ENCODE measurements around the gene TENM4. TPM values are rescaled to one million over a fixed set of nuclear protein-coding genes. Genes with fewer than 3 reads are reported as not detected.

The TENM4 gene
- total and polyA plus RNA-seq, 10 of the 15 experiments (the other 5 are each of a cell fraction or from before 2014, with no cell fraction given) = 0.03 to 0.12 (median 0.06) TPM; not detected in 7

DNA sequence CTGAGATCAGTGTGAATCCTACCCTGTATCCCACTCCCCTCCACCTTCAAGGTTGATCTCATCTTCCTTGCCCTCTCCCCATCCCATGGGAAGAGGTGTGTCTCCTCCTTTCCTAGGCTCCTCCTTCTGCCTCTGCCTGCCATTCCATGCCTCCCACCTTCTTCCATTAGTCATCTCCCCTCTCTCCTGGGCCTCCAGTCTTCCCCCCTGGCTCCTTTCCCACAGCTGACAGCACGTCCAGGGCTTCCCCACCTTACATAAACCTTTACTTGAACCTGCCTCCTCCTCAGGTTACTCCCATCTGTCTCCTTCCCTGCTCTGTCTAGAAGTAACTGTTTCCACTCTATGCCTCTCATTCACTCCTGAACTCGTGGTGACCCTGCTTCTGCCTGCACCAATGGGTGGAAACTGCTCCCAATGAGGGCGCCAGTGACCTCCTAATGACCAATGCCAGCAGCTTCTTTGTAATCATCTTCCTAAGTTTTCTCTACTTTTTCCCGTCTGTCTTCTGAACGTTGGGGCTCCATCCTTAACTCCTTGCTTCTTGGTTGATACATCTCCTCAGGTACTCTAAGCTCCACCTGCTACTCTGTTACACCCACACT lies 599.3 kb downstream of the TENM4 start:
- no peak overlapping the region for H3K4me3 ChIP-seq
- intact Hi-C loops (cut with micrococcal nuclease; ENCODE audit: unreplicated experiment) = no loop called here
- no peaks in the 10 kb centered on the region for H3K9me3 ChIP-seq (replicated peaks; ENCODE audit: control insufficient read depth, insufficient read depth, low read length)
- ChIA-PET RAD21 (ENCODE audit: unreplicated experiment) (interaction anchor here (1.5 kb wide), 1 partner anchor 257 kb away, joined by 3 read pairs; no protein-coding TSS in a partner anchor), POLR2A (interaction anchor here (0.6 kb wide), 1 partner anchor 233 kb away, joined by 4 read pairs; no protein-coding TSS in a partner anchor), CTCF (no interaction called here), SMC1A (ENCODE audit: uncharacterized antibody, unreplicated experiment) (no interaction called here)
- H3K27me3 ChIP-seq (replicated peaks in 1 of 2; ENCODE audit: control insufficient read depth in 2 of 2, insufficient read depth in 2 of 2, low read length in 1 of 2) = no peaks in the 10 kb centered on the region; a peak in 1 of 4 replicates
- H4K20me1 ChIP-seq (ENCODE audit: control insufficient read depth, insufficient read depth) = no peaks in the 10 kb centered on the region
- no TSS peak for BruUV-seq (replicated peaks)
- ATAC-seq (no peak), DNase-seq (ENCODE audit: low read depth, low spot score) (no peak), FAIRE-seq (no peak)
- H2AFZ ChIP-seq (ENCODE audit: control insufficient read depth, low read depth, low read length) = no peak overlapping the region
- WGBS (ENCODE audit: insufficient coverage, insufficient replicate concordance, low lambda C conversion rate, missing lambda C conversion rate) = 0% methylated on average over 5 of the region's 5 CpGs
- H3K4me1 ChIP-seq (ENCODE audit: control insufficient read depth, insufficient read depth, low read length) = no peaks in the 10 kb centered on the region
- in situ Hi-C loops (cut with MboI) = no loop called here
- H3K9ac ChIP-seq (ENCODE audit: control insufficient read depth, insufficient read depth, low read length) = no peak overlapping the region
- no peaks in the 10 kb centered on the region for H3K79me2 ChIP-seq (ENCODE audit: control insufficient read depth, insufficient read depth, low read length)
- no peak overlapping the region for H3K4me2 ChIP-seq (ENCODE audit: control insufficient read depth, insufficient read depth)
- TF ChIP-seq, protein P1, sequence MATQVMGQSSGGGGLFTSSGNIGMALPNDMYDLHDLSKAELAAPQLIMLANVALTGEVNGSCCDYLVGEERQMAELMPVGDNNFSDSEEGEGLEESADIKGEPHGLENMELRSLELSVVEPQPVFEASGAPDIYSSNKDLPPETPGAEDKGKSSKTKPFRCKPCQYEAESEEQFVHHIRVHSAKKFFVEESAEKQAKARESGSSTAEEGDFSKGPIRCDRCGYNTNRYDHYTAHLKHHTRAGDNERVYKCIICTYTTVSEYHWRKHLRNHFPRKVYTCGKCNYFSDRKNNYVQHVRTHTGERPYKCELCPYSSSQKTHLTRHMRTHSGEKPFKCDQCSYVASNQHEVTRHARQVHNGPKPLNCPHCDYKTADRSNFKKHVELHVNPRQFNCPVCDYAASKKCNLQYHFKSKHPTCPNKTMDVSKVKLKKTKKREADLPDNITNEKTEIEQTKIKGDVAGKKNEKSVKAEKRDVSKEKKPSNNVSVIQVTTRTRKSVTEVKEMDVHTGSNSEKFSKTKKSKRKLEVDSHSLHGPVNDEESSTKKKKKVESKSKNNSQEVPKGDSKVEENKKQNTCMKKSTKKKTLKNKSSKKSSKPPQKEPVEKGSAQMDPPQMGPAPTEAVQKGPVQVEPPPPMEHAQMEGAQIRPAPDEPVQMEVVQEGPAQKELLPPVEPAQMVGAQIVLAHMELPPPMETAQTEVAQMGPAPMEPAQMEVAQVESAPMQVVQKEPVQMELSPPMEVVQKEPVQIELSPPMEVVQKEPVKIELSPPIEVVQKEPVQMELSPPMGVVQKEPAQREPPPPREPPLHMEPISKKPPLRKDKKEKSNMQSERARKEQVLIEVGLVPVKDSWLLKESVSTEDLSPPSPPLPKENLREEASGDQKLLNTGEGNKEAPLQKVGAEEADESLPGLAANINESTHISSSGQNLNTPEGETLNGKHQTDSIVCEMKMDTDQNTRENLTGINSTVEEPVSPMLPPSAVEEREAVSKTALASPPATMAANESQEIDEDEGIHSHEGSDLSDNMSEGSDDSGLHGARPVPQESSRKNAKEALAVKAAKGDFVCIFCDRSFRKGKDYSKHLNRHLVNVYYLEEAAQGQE (IDR thresholded peaks at IDR 0.05; ENCODE audit: low read depth, low read length) = no peak
- TF ChIP-seq TBL1XR1 (IDR thresholded peaks at IDR 0.05; ENCODE audit: low read depth, low read length) = no peak
- TF ChIP-seq SIX5 (IDR thresholded peaks at IDR 0.05; ENCODE audit: low read depth, low read length, severe bottlenecking) = no peak
- no peak for TF ChIP-seq STAT1 (conservative IDR thresholded peaks at IDR 0.05)
- no peak for TF ChIP-seq TCF7 (IDR thresholded peaks at IDR 0.05; ENCODE audit: borderline replicate concordance)
- TF ChIP-seq BRCA1 (IDR thresholded peaks at IDR 0.05; ENCODE audit: low read depth, low read length) = no peak
- no peak for TF ChIP-seq FOXM1 (IDR thresholded peaks at IDR 0.05; ENCODE audit: low read depth, low read length)
- no peak for TF ChIP-seq JUNB (IDR thresholded peaks at IDR 0.05)
- no peak for TF ChIP-seq RELA (IDR thresholded peaks at IDR 0.05; ENCODE audit: borderline replicate concordance, partially characterized antibody)
- TF ChIP-seq HCFC1 (IDR thresholded peaks at IDR 0.05; ENCODE audit: low read length) = no peak
- TF ChIP-seq, protein P2, sequence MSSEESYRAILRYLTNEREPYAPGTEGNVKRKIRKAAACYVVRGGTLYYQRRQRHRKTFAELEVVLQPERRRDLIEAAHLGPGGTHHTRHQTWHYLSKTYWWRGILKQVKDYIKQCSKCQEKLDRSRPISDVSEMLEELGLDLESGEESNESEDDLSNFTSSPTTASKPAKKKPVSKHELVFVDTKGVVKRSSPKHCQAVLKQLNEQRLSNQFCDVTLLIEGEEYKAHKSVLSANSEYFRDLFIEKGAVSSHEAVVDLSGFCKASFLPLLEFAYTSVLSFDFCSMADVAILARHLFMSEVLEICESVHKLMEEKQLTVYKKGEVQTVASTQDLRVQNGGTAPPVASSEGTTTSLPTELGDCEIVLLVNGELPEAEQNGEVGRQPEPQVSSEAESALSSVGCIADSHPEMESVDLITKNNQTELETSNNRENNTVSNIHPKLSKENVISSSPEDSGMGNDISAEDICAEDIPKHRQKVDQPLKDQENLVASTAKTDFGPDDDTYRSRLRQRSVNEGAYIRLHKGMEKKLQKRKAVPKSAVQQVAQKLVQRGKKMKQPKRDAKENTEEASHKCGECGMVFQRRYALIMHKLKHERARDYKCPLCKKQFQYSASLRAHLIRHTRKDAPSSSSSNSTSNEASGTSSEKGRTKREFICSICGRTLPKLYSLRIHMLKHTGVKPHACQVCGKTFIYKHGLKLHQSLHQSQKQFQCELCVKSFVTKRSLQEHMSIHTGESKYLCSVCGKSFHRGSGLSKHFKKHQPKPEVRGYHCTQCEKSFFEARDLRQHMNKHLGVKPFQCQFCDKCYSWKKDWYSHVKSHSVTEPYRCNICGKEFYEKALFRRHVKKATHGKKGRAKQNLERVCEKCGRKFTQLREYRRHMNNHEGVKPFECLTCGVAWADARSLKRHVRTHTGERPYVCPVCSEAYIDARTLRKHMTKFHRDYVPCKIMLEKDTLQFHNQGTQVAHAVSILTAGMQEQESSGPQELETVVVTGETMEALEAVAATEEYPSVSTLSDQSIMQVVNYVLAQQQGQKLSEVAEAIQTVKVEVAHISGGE (CRISPR knock-in tag; IDR thresholded peaks at IDR 0.05) = no peak
- TF ChIP-seq EP300 (IDR thresholded peaks at IDR 0.05; ENCODE audit: borderline replicate concordance in 1 of 2, control insufficient read depth in 1 of 2, low read depth in 2 of 2, low read length in 2 of 2) = no peak
- no peak for TF ChIP-seq YY1 (IDR thresholded peaks at IDR 0.05; ENCODE audit: low read depth, low read length)
- H3K36me3 ChIP-seq (ENCODE audit: control insufficient read depth in 2 of 2, insufficient read depth in 2 of 2, low read length in 1 of 2) = no peaks in the 10 kb centered on the region
- no peak overlapping the region for H3K27ac ChIP-seq (ENCODE audit: control insufficient read depth, insufficient read depth)
